GM23338 (cell line): ENCODE results near the gene SFTA2.

ENCODE experiments used
- POLR2AphosphoS5 ChIP-seq: IDR thresholded peaks from 2 replicates; pipeline ENCODE4 v1.6.1; 2016; ENCODE audit warnings: antibody characterized with exemption, low read depth
- TF ChIP-seq, protein P1 (sequence below), 2 experiments: fragments of 200-600 bp in 1 of 2; sonication (generic) in 1 of 2; conservative IDR thresholded peaks; 2 replicates each; pipeline versions ENCODE4 v1.5.1 to v1.6.1; 2016 to 2017; ENCODE audit warnings: antibody characterized with exemption in 2 of 2, low read depth in 2 of 2, mild to moderate bottlenecking in 2 of 2, moderate library complexity in 1 of 2

DNA sequence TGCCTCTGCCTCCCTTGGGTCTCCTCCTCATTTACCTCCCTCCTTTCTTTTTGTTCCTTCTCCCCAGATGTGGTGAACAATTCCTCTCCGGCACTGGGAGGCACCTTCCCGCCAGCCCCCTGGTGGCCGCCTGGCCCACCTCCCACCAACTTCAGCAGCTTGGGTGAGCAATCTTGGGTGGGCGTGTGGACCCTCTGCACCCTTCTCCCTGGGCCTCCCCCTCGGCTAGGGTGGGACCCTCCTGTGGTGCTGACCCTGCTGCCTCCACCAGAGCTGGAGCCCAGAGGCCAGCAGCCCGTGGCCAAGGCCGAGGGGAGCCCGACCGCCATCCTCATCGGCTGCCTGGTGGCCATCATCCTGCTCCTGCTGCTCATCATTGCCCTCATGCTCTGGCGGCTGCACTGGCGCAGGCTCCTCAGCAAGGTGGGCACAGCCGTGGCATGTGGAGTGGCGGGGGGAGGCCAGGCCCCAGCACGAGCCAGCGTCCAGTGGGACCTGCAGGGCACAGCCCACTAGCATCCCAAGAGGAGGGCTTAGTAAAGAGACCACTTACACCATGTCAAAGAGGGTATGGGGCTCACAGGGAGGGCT, 38.9 kb downstream of the SFTA2 start:
- TF ChIP-seq, protein P1, sequence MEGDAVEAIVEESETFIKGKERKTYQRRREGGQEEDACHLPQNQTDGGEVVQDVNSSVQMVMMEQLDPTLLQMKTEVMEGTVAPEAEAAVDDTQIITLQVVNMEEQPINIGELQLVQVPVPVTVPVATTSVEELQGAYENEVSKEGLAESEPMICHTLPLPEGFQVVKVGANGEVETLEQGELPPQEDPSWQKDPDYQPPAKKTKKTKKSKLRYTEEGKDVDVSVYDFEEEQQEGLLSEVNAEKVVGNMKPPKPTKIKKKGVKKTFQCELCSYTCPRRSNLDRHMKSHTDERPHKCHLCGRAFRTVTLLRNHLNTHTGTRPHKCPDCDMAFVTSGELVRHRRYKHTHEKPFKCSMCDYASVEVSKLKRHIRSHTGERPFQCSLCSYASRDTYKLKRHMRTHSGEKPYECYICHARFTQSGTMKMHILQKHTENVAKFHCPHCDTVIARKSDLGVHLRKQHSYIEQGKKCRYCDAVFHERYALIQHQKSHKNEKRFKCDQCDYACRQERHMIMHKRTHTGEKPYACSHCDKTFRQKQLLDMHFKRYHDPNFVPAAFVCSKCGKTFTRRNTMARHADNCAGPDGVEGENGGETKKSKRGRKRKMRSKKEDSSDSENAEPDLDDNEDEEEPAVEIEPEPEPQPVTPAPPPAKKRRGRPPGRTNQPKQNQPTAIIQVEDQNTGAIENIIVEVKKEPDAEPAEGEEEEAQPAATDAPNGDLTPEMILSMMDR (conservative IDR thresholded peaks at IDR 0.05; ENCODE audit: low read depth in 2 of 2): peak; percentile 47 to 62
- no peak for TF ChIP-seq POLR2AphosphoS5
